Measurements from ENCODE around the gene NTF3.

Gene NTF3

GRCh38 chr12:5489760-5490406, 58.0 kb downstream of the NTF3 start:
- DNase-seq = no peak

- no peak for DNase-seq
Observed at GRCh38 chr12:5492562-5492961, 60.7 kb downstream of the NTF3 start.

- no peak for DNase-seq
Observed at GRCh38 chr12:5493018-5493417, 61.1 kb downstream of the NTF3 start.

DNA sequence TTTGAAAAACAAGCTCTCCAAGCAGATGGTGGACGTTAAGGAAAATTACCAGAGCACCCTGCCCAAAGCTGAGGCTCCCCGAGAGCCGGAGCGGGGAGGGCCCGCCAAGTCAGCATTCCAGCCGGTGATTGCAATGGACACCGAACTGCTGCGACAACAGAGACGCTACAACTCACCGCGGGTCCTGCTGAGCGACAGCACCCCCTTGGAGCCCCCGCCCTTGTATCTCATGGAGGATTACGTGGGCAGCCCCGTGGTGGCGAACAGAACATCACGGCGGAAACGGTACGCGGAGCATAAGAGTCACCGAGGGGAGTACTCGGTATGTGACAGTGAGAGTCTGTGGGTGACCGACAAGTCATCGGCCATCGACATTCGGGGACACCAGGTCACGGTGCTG, 62.4 kb downstream of the NTF3 start:
- DNase-seq = no peak

GRCh38 chr12:5497329-5498053, 65.6 kb downstream of the NTF3 start:
- DNase-seq = no peak

GRCh38 chr12:5498076-5498475, 66.2 kb downstream of the NTF3 start:
- DNase-seq = no peak

DNA sequence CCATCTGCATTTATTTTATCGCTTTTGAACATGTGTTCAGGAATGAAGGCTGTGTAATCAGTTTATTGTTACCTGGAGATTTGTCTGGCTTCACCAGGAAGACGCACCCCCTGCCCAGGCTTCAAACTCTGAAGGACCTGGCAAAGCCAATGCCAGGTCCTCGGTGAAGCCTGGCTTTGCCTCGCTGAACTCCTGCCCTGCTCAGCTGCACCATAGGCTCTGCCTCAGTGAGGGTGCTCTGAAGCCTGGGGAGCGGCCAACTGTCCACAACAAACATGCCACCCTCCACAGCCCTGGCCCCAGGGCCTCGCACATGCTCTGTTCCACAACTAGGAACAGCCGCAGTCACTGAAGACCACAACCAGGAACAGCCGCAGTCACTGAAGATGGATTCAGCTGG, 66.9 kb downstream of the NTF3 start:
- no peak for DNase-seq

- DNase-seq = no peak
Observed at GRCh38 chr12:5499566-5500330, 67.8 kb downstream of the NTF3 start.

GRCh38 chr12:5500331-5500659, 68.4 kb downstream of the NTF3 start:
- DNase-seq = no peak

DNA sequence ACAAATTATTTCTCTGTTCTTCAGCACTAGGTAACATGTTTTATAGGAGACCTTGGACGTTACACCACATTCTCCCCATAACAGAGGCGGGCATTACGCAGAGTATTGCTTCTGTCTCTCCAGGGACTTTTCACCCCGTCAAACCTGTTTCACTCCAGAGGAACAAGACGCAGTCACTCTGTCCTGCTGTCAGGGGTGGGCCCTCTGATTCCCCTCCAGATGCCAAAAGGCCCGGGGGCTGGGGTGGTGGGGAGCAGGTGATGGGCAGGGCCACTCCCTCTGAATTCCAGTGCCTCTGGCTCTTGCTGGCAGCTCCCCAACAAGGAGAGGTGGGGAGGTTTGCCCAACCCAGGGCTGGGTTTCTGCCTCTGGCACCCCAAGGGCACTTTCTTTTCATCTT, 71.9 kb downstream of the NTF3 start:
- no peak for DNase-seq

- no peak for DNase-seq
Observed at GRCh38 chr12:5505116-5505515, 73.2 kb downstream of the NTF3 start.

- DNase-seq = no peak
Observed at GRCh38 chr12:5505751-5506150, 73.8 kb downstream of the NTF3 start.

DNA sequence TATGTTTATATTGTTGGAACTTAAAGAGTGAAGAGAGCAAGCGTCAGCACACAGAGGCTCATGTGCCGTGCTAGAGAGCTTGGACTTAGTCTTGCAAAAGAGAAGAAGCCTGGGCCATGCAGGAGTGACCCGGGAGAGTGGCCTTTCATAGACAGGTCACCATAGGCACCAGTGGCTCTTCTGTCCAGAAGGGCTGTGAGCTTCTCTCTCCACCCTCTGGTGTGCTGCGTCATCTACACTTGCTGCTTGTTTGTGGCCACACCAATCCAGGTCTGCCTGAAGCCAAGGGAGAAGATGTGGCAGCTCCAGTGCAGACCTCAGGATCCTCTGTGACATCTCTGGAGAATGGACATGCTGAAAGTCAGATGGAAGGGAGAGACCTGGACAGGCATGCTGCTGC, 74.4 kb downstream of the NTF3 start:
- DNase-seq = no peak

DNA sequence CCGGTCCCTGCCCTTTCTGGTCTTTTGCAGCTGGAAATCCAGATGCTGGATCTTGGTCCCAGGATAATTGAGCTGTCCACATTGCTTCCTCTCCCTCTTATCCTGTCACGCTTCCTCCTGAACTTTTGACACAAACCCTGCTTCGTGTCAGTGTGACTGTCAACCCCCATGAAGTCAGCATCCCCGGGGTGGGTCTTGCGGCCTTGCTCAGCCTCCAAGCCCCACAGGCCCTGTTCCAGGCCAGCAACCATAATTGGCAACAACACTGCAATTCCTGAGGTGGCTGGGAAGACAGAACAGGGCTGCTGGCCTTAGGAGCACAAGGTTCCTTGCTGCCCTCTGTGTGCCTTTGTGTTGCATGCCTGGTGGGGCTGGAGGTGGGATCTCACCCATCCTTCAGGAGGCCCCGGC, 74.9 kb downstream of the NTF3 start:
- no peak for DNase-seq

DNA sequence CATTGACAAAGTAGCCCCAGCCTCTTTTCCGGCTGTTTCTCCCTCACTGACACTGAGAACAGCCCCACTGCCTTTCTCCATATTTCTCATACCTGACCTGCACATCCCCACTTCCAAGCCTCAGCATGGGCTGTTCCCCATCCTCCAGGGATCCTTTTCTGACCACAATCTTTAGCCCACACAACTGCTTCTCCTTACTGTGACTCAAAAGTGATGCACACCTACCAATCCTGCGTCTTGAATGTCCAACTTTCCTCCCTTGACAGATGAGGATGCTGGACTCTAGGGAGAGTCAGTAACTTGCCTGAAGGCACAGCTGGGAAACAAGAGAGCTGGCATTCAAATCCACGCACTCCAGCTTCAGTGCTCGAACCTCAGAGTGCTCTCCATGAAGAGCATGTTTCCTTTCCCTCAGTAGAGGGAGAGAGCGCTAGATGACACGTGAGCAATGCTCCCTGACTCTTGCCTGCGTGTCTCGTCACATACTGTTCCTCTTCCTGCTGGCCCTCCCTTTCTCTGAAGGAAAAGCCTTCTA, 75.6 kb downstream of the NTF3 start:
- no peak for DNase-seq

DNA sequence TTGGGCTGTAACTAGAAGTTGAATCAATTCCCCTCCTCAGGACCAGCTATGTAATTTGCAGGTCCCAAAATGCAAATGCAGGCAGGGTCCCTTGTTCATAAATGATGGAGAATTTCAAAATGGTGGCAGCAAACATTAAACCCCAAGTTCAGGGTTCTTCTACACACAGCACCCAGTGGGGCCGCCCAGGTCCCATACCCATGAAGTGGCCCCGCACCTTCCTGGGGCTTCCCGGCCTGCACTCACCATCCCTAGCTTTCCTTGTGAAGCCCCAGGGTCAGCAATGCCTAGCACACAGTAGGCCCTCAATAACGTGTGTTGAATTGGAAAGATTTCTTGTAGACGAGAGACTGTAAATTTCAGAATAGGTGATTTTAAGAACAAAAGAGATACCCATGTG, 76.0 kb downstream of the NTF3 start:
- DNase-seq = no peak

DNA sequence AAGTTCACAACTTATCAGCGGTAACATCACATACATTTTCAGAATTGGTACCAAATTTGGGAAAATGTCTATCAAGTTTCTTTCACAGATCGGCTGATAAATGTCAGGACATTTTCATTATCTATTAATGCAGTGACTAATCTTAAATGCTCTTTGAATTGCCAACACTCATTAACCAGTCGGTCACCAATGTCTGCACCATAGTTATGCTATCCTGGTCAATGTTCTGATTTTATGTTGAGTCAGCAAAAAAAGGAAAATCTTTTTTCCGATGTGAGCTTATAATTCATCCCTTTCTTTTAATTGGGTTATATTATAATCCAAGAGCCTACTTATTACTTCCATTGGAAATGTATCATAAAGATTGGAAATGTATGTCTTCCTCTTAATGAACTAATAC, 77.2 kb downstream of the NTF3 start:
- no peak for DNase-seq

GRCh38 chr12:5509557-5509956, 77.6 kb downstream of the NTF3 start:
- no peak for DNase-seq

GRCh38 chr12:5510251-5510805, 78.4 kb downstream of the NTF3 start:
- no peak for DNase-seq

GRCh38 chr12:5511256-5511643, 79.3 kb downstream of the NTF3 start:
- no peak for DNase-seq

- DNase-seq = no peak
Observed at GRCh38 chr12:5511644-5512600, 80.0 kb downstream of the NTF3 start.

DNA sequence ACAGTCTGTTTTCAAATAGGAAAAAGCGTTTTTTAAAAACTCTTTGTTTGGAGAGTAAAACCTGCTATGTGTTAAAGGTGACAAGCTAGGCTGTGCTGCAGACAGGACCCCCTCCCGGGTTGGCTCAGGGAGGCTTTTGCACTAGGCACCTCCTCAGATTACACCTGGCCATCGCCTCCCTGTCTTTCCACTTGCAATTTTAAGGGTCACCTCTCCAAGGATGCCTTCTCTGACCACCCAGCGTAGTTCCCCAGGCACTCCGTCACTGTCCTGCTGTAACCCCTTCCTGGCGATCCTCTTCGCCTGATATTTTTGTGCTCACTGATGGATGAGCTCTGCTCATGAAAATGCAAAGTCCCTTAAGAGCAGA, 80.7 kb downstream of the NTF3 start:
- no peak for DNase-seq

- DNase-seq = no peak
Observed at GRCh38 chr12:5513406-5513805, 81.5 kb downstream of the NTF3 start.

Data from NCI-H1417 treated with DMSO at 0.1 percent for 48 hours (cell line).